ENCODE measurements around the gene DOCK8. TPM values are rescaled to one million over a fixed set of nuclear protein-coding genes. Genes with fewer than 3 reads are reported as not detected.

Gene DOCK8
- total and polyA plus RNA-seq, 10 of the 15 experiments (the other 5 are each of a cell fraction or from before 2014, with no cell fraction given): 35.4 to 100 (median 44.7) TPM

DNA sequence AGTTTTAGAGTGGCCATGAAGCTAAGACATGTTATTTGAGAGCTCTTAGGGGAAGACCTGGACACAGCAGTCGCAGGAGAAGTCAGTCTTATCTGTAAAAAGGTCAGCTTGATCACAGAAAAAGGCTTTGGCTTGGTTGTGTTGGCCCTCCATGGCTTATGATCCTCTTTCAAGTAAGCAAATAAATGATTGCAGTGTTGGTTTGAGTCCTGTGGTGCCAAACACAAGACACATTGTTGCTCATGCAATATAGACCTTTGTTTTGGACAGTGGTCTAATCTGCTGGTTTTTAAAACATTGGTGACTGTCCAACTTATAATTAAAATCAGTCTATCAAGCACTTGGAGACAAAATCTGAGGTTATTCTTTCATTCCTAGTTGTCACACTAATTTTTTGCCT is 54.0 kb downstream of the DOCK8 start:
- WGBS (ENCODE audit: insufficient coverage, insufficient replicate concordance, low lambda C conversion rate, missing lambda C conversion rate): 54% methylated on average over 1 of the region's 1 CpG
- Histone ChIP-seq H2AFZ (ENCODE audit: control insufficient read depth, low read depth, low read length) (no peak overlapping the region), H4K20me1 (ENCODE audit: control insufficient read depth, insufficient read depth) (no peaks in the 10 kb centered on the region), H3K4me1 (ENCODE audit: control insufficient read depth, insufficient read depth, low read length) (peaks cover 5% of the 10 kb centered on the region), H3K27ac (ENCODE audit: control insufficient read depth, insufficient read depth) (no peak overlapping the region), H3K9me3 (replicated peaks; ENCODE audit: control insufficient read depth, insufficient read depth, low read length) (no peaks in the 10 kb centered on the region), H3K36me3 (ENCODE audit: control insufficient read depth in 2 of 2, insufficient read depth in 2 of 2, low read length in 1 of 2) (no peaks in the 10 kb centered on the region), H3K4me3 (no peak overlapping the region), H3K27me3 (replicated peaks in 1 of 2; ENCODE audit: control insufficient read depth in 2 of 2, insufficient read depth in 2 of 2, low read length in 1 of 2) (no peaks in the 10 kb centered on the region), H3K4me2 (ENCODE audit: control insufficient read depth, insufficient read depth) (no peak overlapping the region), H3K79me2 (ENCODE audit: control insufficient read depth, insufficient read depth, low read length) (peaks cover 4% of the 10 kb centered on the region), H3K9ac (ENCODE audit: control insufficient read depth, insufficient read depth, low read length) (no peak overlapping the region)
- intact Hi-C loops (cut with micrococcal nuclease; ENCODE audit: unreplicated experiment): no loop called here
- ChIA-PET RAD21 (ENCODE audit: unreplicated experiment) (no interaction called here), SMC1A (ENCODE audit: uncharacterized antibody, unreplicated experiment) (no interaction called here), POLR2A (no interaction called here), CTCF (no interaction called here)
- DNase-seq (ENCODE audit: low read depth, low spot score): no peak
- FAIRE-seq: no peak
- no peak for ATAC-seq
- in situ Hi-C loops (cut with MboI): no loop called here
- TF ChIP-seq FOXK2 (IDR thresholded peaks at IDR 0.05): no peak
- TF ChIP-seq, protein P1, sequence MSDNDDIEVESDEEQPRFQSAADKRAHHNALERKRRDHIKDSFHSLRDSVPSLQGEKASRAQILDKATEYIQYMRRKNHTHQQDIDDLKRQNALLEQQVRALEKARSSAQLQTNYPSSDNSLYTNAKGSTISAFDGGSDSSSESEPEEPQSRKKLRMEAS (IDR thresholded peaks at IDR 0.05; ENCODE audit: low read depth, low read length): no peak
- TF ChIP-seq, protein P2, sequence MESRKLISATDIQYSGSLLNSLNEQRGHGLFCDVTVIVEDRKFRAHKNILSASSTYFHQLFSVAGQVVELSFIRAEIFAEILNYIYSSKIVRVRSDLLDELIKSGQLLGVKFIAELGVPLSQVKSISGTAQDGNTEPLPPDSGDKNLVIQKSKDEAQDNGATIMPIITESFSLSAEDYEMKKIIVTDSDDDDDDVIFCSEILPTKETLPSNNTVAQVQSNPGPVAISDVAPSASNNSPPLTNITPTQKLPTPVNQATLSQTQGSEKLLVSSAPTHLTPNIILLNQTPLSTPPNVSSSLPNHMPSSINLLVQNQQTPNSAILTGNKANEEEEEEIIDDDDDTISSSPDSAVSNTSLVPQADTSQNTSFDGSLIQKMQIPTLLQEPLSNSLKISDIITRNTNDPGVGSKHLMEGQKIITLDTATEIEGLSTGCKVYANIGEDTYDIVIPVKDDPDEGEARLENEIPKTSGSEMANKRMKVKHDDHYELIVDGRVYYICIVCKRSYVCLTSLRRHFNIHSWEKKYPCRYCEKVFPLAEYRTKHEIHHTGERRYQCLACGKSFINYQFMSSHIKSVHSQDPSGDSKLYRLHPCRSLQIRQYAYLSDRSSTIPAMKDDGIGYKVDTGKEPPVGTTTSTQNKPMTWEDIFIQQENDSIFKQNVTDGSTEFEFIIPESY (IDR thresholded peaks at IDR 0.05): no peak
- no TSS peak for BruUV-seq (replicated peaks)

DNA sequence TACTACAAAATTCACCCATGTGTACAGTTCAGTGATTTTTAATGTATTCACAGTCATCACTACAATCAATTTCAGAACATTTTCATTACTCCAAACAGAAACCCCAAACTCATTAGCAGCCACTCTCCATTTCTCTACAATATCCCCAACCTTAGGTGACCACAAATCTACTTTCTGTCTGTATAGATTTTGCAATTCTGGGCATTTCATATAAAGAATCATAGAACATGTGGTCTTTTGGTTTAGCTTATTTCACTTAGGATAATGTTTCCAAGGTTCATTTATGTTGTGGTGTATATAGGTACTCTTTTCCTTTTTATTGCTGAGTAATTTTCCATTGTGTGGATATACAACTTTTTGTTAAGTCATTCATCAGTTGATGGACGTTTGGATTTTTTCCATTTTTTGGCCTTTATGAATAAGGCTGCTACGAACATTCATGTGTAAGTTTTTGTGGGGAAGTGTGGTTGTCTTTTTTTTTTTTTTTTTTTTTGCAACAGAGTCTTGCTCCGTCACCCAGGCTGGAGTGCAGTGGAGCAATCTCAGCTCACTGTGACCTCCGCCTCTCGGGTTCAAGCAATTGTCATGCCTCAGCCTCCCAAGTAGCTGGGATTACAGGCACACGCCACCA is 54.5 kb downstream of the DOCK8 start:
- POLR2A ChIA-PET: interaction anchor here (0.6 kb wide), 1 partner anchor 10 kb away, joined by 8 read pairs; no protein-coding TSS in a partner anchor
- TF ChIP-seq NR2F1 (conservative IDR thresholded peaks at IDR 0.05): no peak
- TF ChIP-seq PAX5 (IDR thresholded peaks at IDR 0.05; ENCODE audit: borderline replicate concordance, low read depth, low read length): no peak
- TF ChIP-seq GABPA (IDR thresholded peaks at IDR 0.05; ENCODE audit: low read depth): no peak
- no peak for TF ChIP-seq SMARCA5 (IDR thresholded peaks at IDR 0.05)
- no peak for TF ChIP-seq IRF4 (IDR thresholded peaks at IDR 0.05; ENCODE audit: low read depth, low read length)
- TF ChIP-seq NFYB (IDR thresholded peaks at IDR 0.05; ENCODE audit: insufficient read depth, low read depth, low read length): no peak
- no peak for TF ChIP-seq GATAD2B (conservative IDR thresholded peaks at IDR 0.05; ENCODE audit: low read depth)
- TF ChIP-seq MYB (IDR thresholded peaks at IDR 0.05; ENCODE audit: borderline replicate concordance, low read depth, low read length): no peak
- TF ChIP-seq ZNF24 (IDR thresholded peaks at IDR 0.05): no peak
- TF ChIP-seq RCOR1 (conservative IDR thresholded peaks at IDR 0.05; ENCODE audit: low read depth, low read length): no peak
- no peak for TF ChIP-seq RB1 (IDR thresholded peaks at IDR 0.05; ENCODE audit: borderline replicate concordance)
- no peak for TF ChIP-seq SP1 (IDR thresholded peaks at IDR 0.05; ENCODE audit: low read depth, low read length)

More for the DNA sequence above, 54.5 kb downstream of the DOCK8 start:
- in situ Hi-C loops (cut with MboI) (no loop called here), intact Hi-C loops (cut with micrococcal nuclease; ENCODE audit: unreplicated experiment) (no loop called here)
- Histone ChIP-seq H3K4me1 (ENCODE audit: control insufficient read depth, insufficient read depth, low read length) (peaks cover 5% of the 10 kb centered on the region), H3K4me2 (ENCODE audit: control insufficient read depth, insufficient read depth) (no peak overlapping the region), H3K27ac (ENCODE audit: control insufficient read depth, insufficient read depth) (no peak overlapping the region), H3K79me2 (ENCODE audit: control insufficient read depth, insufficient read depth, low read length) (peaks cover 10% of the 10 kb centered on the region), H3K4me3 (no peak overlapping the region), H3K36me3 (ENCODE audit: control insufficient read depth in 2 of 2, insufficient read depth in 2 of 2, low read length in 1 of 2) (no peaks in the 10 kb centered on the region), H4K20me1 (ENCODE audit: control insufficient read depth, insufficient read depth) (no peaks in the 10 kb centered on the region), H3K27me3 (replicated peaks in 1 of 2; ENCODE audit: control insufficient read depth in 2 of 2, insufficient read depth in 2 of 2, low read length in 1 of 2) (no peaks in the 10 kb centered on the region), H3K9ac (ENCODE audit: control insufficient read depth, insufficient read depth, low read length) (no peak overlapping the region), H2AFZ (ENCODE audit: control insufficient read depth, low read depth, low read length) (no peak overlapping the region), H3K9me3 (replicated peaks; ENCODE audit: control insufficient read depth, insufficient read depth, low read length) (no peaks in the 10 kb centered on the region)
- ChIA-PET CTCF (interaction anchor here (0.6 kb wide), 1 partner anchor 91 kb away, joined by 4 read pairs; no protein-coding TSS in a partner anchor), RAD21 (ENCODE audit: unreplicated experiment) (no interaction called here), SMC1A (ENCODE audit: uncharacterized antibody, unreplicated experiment) (no interaction called here)
- BruUV-seq (replicated peaks): no TSS peak
- WGBS (ENCODE audit: insufficient coverage, insufficient replicate concordance, low lambda C conversion rate, missing lambda C conversion rate): 84% methylated on average over 5 of the region's 6 CpGs
- peak; percentile 41 for FAIRE-seq
- no peak for DNase-seq (ENCODE audit: low read depth, low spot score)
- no peak for ATAC-seq

Measured in GM12878 (cell line).